Gastrocnemius medialis (tissue), 4 donors: ENCODE results near the gene MAEA.

Experiments
- CTCF ChIP-seq, 5 experiments: fragments of 450-650 bp in 3 of 5; fragments of 200-600 bp in 2 of 5; sonication (generic) in 2 of 5; IDR thresholded peaks in 4 of 5; conservative IDR thresholded peaks in 1 of 5; 1 replicate in 4 of 5; 2 replicates in 1 of 5; pipeline ENCODE4 v1.5.1; 2016 to 2019; ENCODE audit warnings: antibody characterized with exemption in 5 of 5, mild to moderate bottlenecking in 3 of 5, moderate library complexity in 3 of 5
- POLR2A ChIP-seq, 2 donors: fragments of 450-650 bp; IDR thresholded peaks; one replicate each; pipeline ENCODE4 v1.6.1; 2017; ENCODE audit warnings: antibody characterized with exemption in 2 of 2, mild to moderate bottlenecking in 2 of 2, moderate library complexity in 2 of 2

GRCh38 chr4:1271686-1272085, 18.0 kb upstream of the MAEA start:
- TF ChIP-seq CTCF (IDR thresholded peaks at IDR 0.05 in 4 of 5, conservative IDR thresholded peaks at IDR 0.05 in 1 of 5) (no peak), POLR2A (IDR thresholded peaks at IDR 0.05) (no peak)
